ENCODE measurements around the gene ZNF888.

- TF ChIP-seq CTCF (IDR thresholded peaks at IDR 0.05): no peak
- no peak for TF ChIP-seq POLR2A (IDR thresholded peaks at IDR 0.05)
Measured at GRCh38 chr19:52889076-52889475, 34.2 kb downstream of the ZNF888 start.
